ENCODE data around the gene PDSS2.

DNA sequence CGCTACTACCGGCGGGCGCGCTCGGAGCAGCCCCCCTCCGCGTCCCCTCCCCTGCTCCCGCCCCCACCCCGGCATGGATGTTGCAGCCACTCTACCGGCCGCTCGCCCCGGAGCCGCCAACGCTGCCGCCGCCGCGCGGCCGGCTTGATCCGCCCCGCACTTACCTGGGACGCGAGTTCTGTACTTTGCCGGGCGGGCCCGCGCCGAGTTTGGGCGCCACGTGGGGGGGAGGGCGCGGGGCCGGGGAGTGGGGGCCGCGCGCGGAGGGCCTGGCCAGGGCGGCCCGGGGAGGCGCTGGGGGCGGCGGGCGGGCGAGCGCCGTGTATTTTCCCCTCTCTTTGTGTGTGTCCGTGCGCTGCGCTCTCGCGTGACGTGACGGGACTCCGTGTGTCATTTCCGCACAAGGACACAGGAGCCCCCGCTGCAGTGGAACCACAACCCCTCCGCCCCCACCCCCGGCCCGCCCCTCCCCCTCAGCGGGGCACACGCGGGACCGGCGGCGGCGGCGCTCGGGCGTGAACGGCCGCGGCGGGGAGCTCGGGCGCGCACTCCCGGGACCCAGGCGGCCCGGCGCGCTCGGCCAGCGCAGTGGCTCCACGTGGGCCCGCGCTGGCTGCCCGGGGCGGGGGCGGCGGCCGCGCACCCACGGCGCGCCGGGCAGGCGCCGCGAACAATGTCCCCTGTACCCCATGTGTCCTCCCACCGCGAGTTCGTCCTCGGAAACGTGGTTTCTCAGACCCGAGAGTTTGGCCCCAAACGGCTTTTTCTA is 344.3 kb downstream of the PDSS2 start, which contains the start of gene BEND3:
- TF ChIP-seq, protein P1, sequence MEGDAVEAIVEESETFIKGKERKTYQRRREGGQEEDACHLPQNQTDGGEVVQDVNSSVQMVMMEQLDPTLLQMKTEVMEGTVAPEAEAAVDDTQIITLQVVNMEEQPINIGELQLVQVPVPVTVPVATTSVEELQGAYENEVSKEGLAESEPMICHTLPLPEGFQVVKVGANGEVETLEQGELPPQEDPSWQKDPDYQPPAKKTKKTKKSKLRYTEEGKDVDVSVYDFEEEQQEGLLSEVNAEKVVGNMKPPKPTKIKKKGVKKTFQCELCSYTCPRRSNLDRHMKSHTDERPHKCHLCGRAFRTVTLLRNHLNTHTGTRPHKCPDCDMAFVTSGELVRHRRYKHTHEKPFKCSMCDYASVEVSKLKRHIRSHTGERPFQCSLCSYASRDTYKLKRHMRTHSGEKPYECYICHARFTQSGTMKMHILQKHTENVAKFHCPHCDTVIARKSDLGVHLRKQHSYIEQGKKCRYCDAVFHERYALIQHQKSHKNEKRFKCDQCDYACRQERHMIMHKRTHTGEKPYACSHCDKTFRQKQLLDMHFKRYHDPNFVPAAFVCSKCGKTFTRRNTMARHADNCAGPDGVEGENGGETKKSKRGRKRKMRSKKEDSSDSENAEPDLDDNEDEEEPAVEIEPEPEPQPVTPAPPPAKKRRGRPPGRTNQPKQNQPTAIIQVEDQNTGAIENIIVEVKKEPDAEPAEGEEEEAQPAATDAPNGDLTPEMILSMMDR (IDR thresholded peaks at IDR 0.05; ENCODE audit: low read depth, low read length): no peak
- no peak for TF ChIP-seq EZH2phosphoT487 (IDR thresholded peaks at IDR 0.05; ENCODE audit: low read depth)
